Mesothelial cell of epicardium (in vitro differentiated cells): ENCODE data around the gene ONECUT1. TPM values are rescaled to one million over a fixed set of nuclear protein-coding genes. Genes with fewer than 3 reads are reported as not detected.

Experiments
- DNase-seq, 2 experiments: peaks; one replicate each; pipeline ENCODE4 v3.0.0; 2021; ENCODE audit warnings: low spot score in 2 of 2; ENCODE audit not compliant: unreplicated experiment in 2 of 2
- H3K27ac Mint-ChIP-seq: 2 replicates; pipeline ENCODE4 v1.8.0; 2021; ENCODE audit warnings: mixed read lengths
- H3K27me3 Mint-ChIP-seq: 2 replicates; pipeline ENCODE4 v1.8.0; 2021; ENCODE audit warnings: low read depth, mixed read lengths
- H3K36me3 Mint-ChIP-seq: 2 replicates; pipeline ENCODE4 v1.8.0; 2021; ENCODE audit warnings: mixed read lengths
- H3K4me1 Mint-ChIP-seq: 2 replicates; pipeline ENCODE4 v1.8.0; 2021; ENCODE audit warnings: mixed read lengths
- H3K4me3 Mint-ChIP-seq: 2 replicates; pipeline ENCODE4 v1.8.0; 2021; ENCODE audit warnings: mild to moderate bottlenecking, moderate library complexity, mixed read lengths
- H3K9me3 Mint-ChIP-seq: 2 replicates; pipeline ENCODE4 v1.8.0; 2021; ENCODE audit warnings: mixed read lengths
- total RNA-seq: library from RNA; stranded (reverse); gene quantifications from 3 replicates; pipeline ENCODE4 v1.2.1, GENCODE V29; 2021
- TF ChIP-seq, protein P1 (sequence below): fragments of 200-600 bp; sonication (generic); IDR thresholded peaks from one replicate; pipeline ENCODE4 v1.5.0; 2021; ENCODE audit warnings: antibody characterized with exemption; ENCODE audit not compliant: unreplicated experiment

ONECUT1 gene
- total RNA-seq, 1 donor from 2014 or later: 0.18 TPM

DNA sequence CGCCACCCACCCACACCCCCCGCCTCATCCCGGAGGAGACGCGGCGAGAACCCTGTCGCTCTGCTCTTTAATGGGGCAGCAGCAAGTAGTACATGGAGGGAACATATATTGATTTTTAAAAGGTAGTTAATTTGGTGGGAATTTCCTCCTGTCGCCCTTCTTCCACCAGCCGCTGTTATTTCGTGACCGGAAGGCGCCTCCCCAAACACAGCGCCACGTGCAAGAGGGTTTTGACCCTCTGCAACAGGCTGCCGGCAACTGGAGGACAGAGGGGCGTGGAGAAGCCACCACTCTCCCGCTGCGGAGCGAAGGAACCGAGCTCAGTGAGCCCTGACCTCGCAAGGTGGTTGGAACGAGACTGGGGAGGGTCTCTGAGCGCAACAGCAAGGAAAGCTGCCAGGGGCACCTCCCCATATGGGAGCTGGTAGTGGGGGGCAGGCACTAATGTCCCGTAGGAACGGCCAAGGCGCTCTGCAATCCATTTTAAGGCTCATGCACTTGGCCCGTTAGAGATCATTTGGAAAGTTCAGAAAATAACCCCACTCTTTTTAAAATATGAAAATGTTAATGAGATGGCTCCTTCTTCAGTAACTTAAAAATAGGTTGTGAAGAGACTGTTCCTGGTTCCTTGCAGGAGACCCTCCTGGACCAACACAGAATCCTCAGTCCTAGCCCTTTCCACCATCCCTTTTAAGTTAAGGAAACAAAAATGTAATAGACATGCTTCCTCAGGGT, 4.3 kb downstream of the ONECUT1 start:
- TF ChIP-seq, protein P1, sequence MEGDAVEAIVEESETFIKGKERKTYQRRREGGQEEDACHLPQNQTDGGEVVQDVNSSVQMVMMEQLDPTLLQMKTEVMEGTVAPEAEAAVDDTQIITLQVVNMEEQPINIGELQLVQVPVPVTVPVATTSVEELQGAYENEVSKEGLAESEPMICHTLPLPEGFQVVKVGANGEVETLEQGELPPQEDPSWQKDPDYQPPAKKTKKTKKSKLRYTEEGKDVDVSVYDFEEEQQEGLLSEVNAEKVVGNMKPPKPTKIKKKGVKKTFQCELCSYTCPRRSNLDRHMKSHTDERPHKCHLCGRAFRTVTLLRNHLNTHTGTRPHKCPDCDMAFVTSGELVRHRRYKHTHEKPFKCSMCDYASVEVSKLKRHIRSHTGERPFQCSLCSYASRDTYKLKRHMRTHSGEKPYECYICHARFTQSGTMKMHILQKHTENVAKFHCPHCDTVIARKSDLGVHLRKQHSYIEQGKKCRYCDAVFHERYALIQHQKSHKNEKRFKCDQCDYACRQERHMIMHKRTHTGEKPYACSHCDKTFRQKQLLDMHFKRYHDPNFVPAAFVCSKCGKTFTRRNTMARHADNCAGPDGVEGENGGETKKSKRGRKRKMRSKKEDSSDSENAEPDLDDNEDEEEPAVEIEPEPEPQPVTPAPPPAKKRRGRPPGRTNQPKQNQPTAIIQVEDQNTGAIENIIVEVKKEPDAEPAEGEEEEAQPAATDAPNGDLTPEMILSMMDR: no peak
- H3K36me3 Mint-ChIP-seq: no peaks in the 10 kb centered on the region
- peaks cover 97% of the 10 kb centered on the region for H3K27me3 Mint-ChIP-seq
- DNase-seq: no peak
- H3K4me1 Mint-ChIP-seq: peaks cover 7% of the 10 kb centered on the region
- no peak overlapping the region for H3K27ac Mint-ChIP-seq
- H3K9me3 Mint-ChIP-seq: no peaks in the 10 kb centered on the region
- H3K4me3 Mint-ChIP-seq: no peak overlapping the region

DNA sequence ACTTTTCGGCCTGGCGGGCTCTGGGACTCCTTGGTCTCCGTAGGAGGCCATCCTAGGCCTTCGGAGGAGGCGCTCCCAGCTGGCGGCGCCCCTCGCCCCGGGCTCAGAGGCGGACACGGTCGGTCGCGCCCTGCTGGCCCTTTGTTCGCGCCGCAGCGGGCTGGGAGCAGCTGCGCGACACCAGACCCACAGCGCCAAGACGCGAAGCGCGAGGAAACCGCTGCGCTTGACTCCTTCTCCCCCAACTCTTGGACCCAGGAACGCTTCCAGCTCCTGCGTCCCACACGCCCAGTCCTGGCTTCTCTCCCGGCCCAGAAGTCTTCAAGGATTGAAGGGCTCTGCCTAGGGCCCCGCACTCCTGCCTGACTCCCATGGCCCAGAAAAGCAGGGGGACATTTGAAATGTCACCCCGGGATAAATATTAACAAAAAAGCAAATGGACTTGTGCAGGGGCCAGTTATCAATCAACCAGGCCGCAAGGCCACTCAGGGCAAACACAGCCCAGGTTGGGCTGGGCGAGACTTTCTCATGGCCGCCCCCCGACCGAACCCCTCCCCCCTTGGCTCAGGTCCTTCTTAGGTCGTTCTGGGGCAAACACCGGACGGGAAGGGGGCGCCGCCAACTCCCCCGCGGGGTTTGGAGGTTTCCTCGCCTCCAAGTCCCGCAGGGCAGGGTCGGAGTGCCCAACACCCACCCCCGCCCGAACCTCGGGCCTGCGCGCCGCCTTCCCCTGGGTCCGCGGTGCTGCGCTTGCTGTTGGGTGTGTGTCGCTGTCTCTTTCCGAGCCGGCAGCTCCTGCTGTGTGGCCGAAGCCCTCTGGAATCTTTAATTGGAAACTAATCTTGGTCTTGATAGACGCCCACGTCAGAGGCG, 5.1 kb downstream of the ONECUT1 start:
- peaks cover 7% of the 10 kb centered on the region for H3K4me1 Mint-ChIP-seq
- H3K36me3 Mint-ChIP-seq: no peaks in the 10 kb centered on the region
- DNase-seq: no peak
- TF ChIP-seq, protein P1: no peak
- H3K27me3 Mint-ChIP-seq: peaks cover 98% of the 10 kb centered on the region
- H3K27ac Mint-ChIP-seq: no peak overlapping the region
- H3K9me3 Mint-ChIP-seq: no peaks in the 10 kb centered on the region
- H3K4me3 Mint-ChIP-seq: no peak overlapping the region

DNA sequence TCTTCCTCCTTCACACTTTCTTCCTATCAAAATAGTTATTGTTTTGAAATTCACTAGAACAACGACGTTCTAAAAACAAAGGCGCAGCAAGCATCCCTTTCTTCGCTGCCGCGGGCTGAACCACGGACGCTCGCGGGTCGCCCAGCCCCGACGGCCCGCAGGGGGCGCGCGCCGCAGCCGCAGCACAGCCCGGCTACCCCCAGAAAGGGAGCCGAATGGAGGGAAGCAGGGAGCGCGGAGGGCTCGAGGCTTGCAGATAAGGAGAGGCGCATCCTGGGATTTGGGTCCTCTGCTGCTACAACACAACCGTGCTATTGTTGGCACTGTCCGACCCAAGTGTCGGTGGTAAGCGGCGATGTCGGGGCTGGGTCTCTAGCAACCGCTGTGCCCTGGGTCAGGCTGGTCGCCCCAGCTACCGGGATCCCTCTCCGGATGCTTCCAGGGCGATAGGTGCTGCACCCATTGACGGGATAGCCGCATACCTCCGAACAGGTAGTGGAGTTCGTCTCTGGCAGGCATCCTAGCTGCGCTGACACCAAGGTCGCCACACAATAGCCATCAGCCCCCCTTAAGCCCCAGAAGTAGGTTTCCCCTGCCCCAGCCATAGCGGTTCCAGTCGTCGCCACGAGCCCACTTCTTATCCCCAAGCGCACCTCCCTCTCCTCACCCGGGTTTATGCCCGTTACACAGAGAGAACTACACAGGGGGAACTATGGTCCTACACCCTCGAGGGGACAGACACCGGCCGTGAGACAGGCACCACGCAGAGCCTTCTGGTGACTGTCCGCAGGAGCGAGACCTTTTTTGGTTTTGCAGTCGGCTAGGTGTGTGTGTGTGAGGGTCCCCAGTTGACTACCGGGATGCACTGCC, 6.0 kb downstream of the ONECUT1 start:
- H3K27ac Mint-ChIP-seq: no peak overlapping the region
- no peak for DNase-seq

DNA sequence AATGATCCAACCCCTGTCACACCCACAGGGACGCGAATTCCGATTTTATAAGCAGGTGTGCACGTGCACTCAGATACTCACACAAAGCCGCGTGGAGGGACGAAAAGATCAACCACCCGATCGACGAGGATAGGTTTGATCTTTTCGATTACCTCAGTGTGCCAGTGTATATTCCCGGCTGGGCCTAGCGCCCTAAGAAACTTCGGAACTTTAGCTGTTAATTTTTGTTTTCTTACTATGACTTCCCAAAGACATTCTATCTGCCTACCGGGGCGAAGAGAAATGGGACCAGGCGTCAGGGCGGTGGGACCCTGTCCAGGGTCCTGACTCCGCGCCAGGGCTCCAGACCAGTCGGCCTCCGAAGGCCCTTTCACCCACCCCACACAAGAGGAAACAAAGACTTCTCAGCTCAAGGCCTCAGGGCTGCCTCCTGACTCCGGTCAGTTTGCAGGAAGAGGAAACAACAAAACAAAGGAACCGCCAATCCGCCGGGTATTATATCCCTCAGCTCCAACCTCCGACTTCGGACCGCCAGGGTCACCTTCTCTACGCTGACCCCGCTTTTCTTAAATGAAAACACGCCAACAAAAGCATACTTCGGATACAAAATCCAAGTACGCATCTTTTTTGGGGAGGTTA, 6.8 kb downstream of the ONECUT1 start:
- no peaks in the 10 kb centered on the region for H3K9me3 Mint-ChIP-seq
- peaks cover 96% of the 10 kb centered on the region for H3K27me3 Mint-ChIP-seq
- no peak for DNase-seq
- TF ChIP-seq, protein P1: no peak
- H3K4me3 Mint-ChIP-seq: no peak overlapping the region
- H3K36me3 Mint-ChIP-seq: no peaks in the 10 kb centered on the region
- peaks cover 5% of the 10 kb centered on the region for H3K4me1 Mint-ChIP-seq
- no peak overlapping the region for H3K27ac Mint-ChIP-seq

More for the DNA sequence above, 6.0 kb downstream of the ONECUT1 start:
- Mint-ChIP-seq H3K4me1 (peaks cover 5% of the 10 kb centered on the region), H3K4me3 (no peak overlapping the region), H3K9me3 (no peaks in the 10 kb centered on the region), H3K36me3 (no peaks in the 10 kb centered on the region), H3K27me3 (peaks cover 99% of the 10 kb centered on the region)
- TF ChIP-seq, protein P1: peak; percentile 64

DNA sequence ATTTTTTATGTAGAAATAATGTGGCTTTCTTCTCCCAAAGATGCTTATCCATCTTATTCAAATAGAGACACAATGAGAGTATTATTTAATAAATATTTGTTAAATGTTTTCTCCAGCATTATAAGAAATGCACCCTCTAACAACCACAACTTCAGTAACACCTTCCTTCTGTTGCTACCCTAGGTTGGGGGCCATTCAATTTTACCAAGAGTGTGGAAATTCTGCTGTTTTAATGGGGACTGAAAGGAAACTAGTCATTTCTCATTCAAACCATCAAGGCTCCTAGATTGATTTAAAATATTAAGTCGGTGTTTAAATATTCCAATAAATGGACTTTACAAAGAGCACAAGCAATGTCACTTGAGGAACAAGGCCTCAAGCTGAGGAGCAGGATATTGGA, 7.6 kb downstream of the ONECUT1 start:
- DNase-seq: no peak
- no peaks in the 10 kb centered on the region for H3K36me3 Mint-ChIP-seq
- peaks cover 95% of the 10 kb centered on the region for H3K27me3 Mint-ChIP-seq
- H3K9me3 Mint-ChIP-seq: no peaks in the 10 kb centered on the region
- H3K4me1 Mint-ChIP-seq: peaks cover 5% of the 10 kb centered on the region
- H3K27ac Mint-ChIP-seq: no peak overlapping the region
- H3K4me3 Mint-ChIP-seq: no peak overlapping the region
- TF ChIP-seq, protein P1: no peak
